H1 (cell line): Measurements from ENCODE around the gene TNFRSF14. TPM values are rescaled to one million over a fixed set of nuclear protein-coding genes. Genes with fewer than 3 reads are reported as not detected.

Experiments used
- CTCF ChIA-PET: fragments of 300-600 bp; sonication (Branson Sonifier 250); formaldehyde crosslinking; loops from one replicate; lab custom pipeline; 2021; ENCODE audit not compliant: partially characterized antibody; lab: Charles Lee
- POLR2A ChIA-PET: fragments of 300-600 bp; sonication (Branson Sonifier 250); formaldehyde crosslinking; loops from one replicate; lab custom pipeline; 2021; ENCODE audit warnings: inconsistent platforms; ENCODE audit not compliant: partially characterized antibody; lab: Charles Lee
- DNase-seq, 2 experiments: peaks; one replicate each; pipeline versions ENCODE4 v3.0.0 to v3.0.0-alpha.2; 2010 to 2022; ENCODE audit warnings: low spot score in 2 of 2, low read depth in 1 of 2, mixed read lengths in 1 of 2
- FAIRE-seq: peaks from 2 replicates; lab custom pipeline; 2011; peaks lifted over from hg19 to GRCh38; lab: Jason Lieb, UNC
- H2AFZ ChIP-seq: 2 replicates; pipeline ENCODE4 v1.8.1; 2012; ENCODE audit warnings: low read length, inconsistent platforms
- H2AK5ac ChIP-seq: 2 replicates; pipeline ENCODE4 v1.6.1; 2013; ENCODE audit warnings: low read depth, low read length
- H2BK120ac ChIP-seq: replicated peaks from 2 replicates; pipeline ENCODE3; 2013; ENCODE audit warnings: low read depth, low read length, inconsistent platforms
- H2BK12ac ChIP-seq: 2 replicates; pipeline ENCODE4 v1.6.1; 2013; ENCODE audit warnings: low read depth, low read length
- H2BK15ac ChIP-seq: 2 replicates; pipeline ENCODE4 v1.6.1; 2013; ENCODE audit warnings: low read length
- H2BK20ac ChIP-seq: 2 replicates; pipeline ENCODE4 v1.6.1; 2013; ENCODE audit warnings: low read length
- H2BK5ac ChIP-seq: 2 replicates; pipeline ENCODE4 v1.6.1; 2013; ENCODE audit warnings: low read depth, low read length
- H3K14ac ChIP-seq: 2 replicates; pipeline ENCODE4 v1.6.1; 2013; ENCODE audit warnings: inconsistent platforms; ENCODE audit not compliant: insufficient read length
- H3K18ac ChIP-seq: 2 replicates; pipeline ENCODE4 v1.6.1; 2013; ENCODE audit warnings: low read length; ENCODE audit errors: extremely low read depth
- H3K23ac ChIP-seq: 2 replicates; pipeline ENCODE4 v1.6.1; 2013; ENCODE audit warnings: inconsistent platforms; ENCODE audit not compliant: insufficient read length
- H3K23me2 ChIP-seq: 2 replicates; pipeline ENCODE4 v1.6.1; 2013; ENCODE audit warnings: low read depth, low read length
- H3K27ac ChIP-seq: 2 replicates; pipeline ENCODE4 v1.6.1; 2011; ENCODE audit warnings: low read depth, low read length, inconsistent platforms
- H3K27me3 ChIP-seq, 4 experiments: replicated peaks in 1 of 4; 1 replicate in 1 of 4; 2 replicates in 3 of 4; pipeline versions ENCODE4 v1.6.1 to v1.8.1; 2011 to 2013; ENCODE audit warnings: low read length in 3 of 4, mild to moderate bottlenecking in 3 of 4, inconsistent platforms in 2 of 4, mixed read lengths in 2 of 4, moderate library complexity in 1 of 4; ENCODE audit not compliant: control insufficient read depth in 3 of 4, insufficient read depth in 3 of 4; ENCODE audit errors: extremely low read depth in 1 of 4
- H3K36me3 ChIP-seq, 4 experiments: 2 replicates each; pipeline versions ENCODE4 v1.6.1 to v1.8.1; 2011 to 2013; ENCODE audit warnings: mild to moderate bottlenecking in 4 of 4, low read length in 3 of 4, moderate library complexity in 2 of 4, control low read depth in 1 of 4, inconsistent platforms in 1 of 4; ENCODE audit not compliant: insufficient read depth in 4 of 4, control insufficient read depth in 2 of 4
- H3K4ac ChIP-seq: replicated peaks from 2 replicates; pipeline ENCODE3; 2013; ENCODE audit warnings: low read length, low read depth, mixed read lengths, inconsistent platforms; ENCODE audit not compliant: insufficient read length
- H3K4me1 ChIP-seq, 4 experiments: replicated peaks in 1 of 4; 1 replicate in 1 of 4; 2 replicates in 3 of 4; pipeline versions ENCODE4 v1.6.1 to v1.8.1; 2011 to 2013; ENCODE audit warnings: low read length in 3 of 4, inconsistent platforms in 2 of 4, mixed read lengths in 1 of 4; ENCODE audit not compliant: insufficient read depth in 4 of 4, control insufficient read depth in 3 of 4
- H3K4me2 ChIP-seq, 2 experiments: 2 replicates each; pipeline versions ENCODE4 v1.6.1 to v1.8.1; 2011 to 2013; ENCODE audit warnings: low read depth in 2 of 2, low read length in 2 of 2, control low read depth in 1 of 2, inconsistent platforms in 1 of 2, mild to moderate bottlenecking in 1 of 2; ENCODE audit not compliant: insufficient read depth in 1 of 2
- H3K4me3 ChIP-seq, 4 experiments: fragments of 200-600, 300-600 bp in 1 of 4; sonication (generic), shearing (Covaris generic), sonication (Bioruptor Twin) in 1 of 4; 2 replicates each; pipeline versions ENCODE4 v1.5.1 to v1.8.1; 2011 to 2016; ENCODE audit warnings: low read length in 4 of 4, low read depth in 3 of 4, control low read depth in 2 of 4, inconsistent platforms in 2 of 4, mild to moderate bottlenecking in 2 of 4, mixed read lengths in 1 of 4, moderate library complexity in 1 of 4; ENCODE audit not compliant: insufficient read depth in 2 of 4; ENCODE audit errors: extremely low read depth in 1 of 4
- H3K56ac ChIP-seq: replicated peaks from 2 replicates; pipeline ENCODE3; 2013; ENCODE audit warnings: low read depth, mild to moderate bottlenecking, mixed read lengths, low read length, inconsistent platforms; ENCODE audit not compliant: insufficient read length
- H3K79me1 ChIP-seq: 2 replicates; pipeline ENCODE4 v1.6.1; 2013; ENCODE audit warnings: low read depth, low read length, control low read depth
- H3K79me2 ChIP-seq, 2 experiments: 2 replicates each; pipeline versions ENCODE4 v1.6.1 to v1.8.1; 2012 to 2013; ENCODE audit warnings: low read length in 2 of 2, mild to moderate bottlenecking in 2 of 2, inconsistent platforms in 1 of 2; ENCODE audit not compliant: insufficient read depth in 2 of 2, control insufficient read depth in 1 of 2
- H3K9ac ChIP-seq, 4 experiments: replicated peaks in 1 of 4; 1 replicate in 1 of 4; 2 replicates in 3 of 4; pipeline versions ENCODE4 v1.6.1 to v1.8.1; 2011 to 2013; ENCODE audit warnings: low read depth in 3 of 4, low read length in 3 of 4, control low read depth in 2 of 4, mild to moderate bottlenecking in 2 of 4, moderate library complexity in 2 of 4, inconsistent platforms in 1 of 4; ENCODE audit errors: extremely low read depth in 1 of 4
- H3K9me3 ChIP-seq, 2 experiments: 2 replicates each; pipeline versions ENCODE4 v1.6.1 to v1.8.1; 2012 to 2013; ENCODE audit warnings: mild to moderate bottlenecking in 2 of 2, moderate library complexity in 2 of 2, control low read depth in 1 of 2, inconsistent platforms in 1 of 2, low read depth in 1 of 2, low read length in 1 of 2, mixed read lengths in 1 of 2; ENCODE audit not compliant: insufficient read depth in 2 of 2
- H4K20me1 ChIP-seq, 2 experiments: replicated peaks in 1 of 2; 2 replicates each; pipeline versions ENCODE3 to v1.8.1; 2011 to 2013; ENCODE audit warnings: inconsistent platforms in 2 of 2, low read length in 2 of 2, mild to moderate bottlenecking in 1 of 2; ENCODE audit not compliant: insufficient read depth in 2 of 2, control insufficient read depth in 1 of 2
- H4K5ac ChIP-seq: 2 replicates; pipeline ENCODE4 v1.6.1; 2013; ENCODE audit warnings: low read length, low read depth, mixed read lengths, inconsistent platforms; ENCODE audit not compliant: insufficient read length
- H4K8ac ChIP-seq: 2 replicates; pipeline ENCODE4 v1.8.0; 2013; ENCODE audit warnings: mild to moderate bottlenecking, moderate library complexity, low read length, inconsistent platforms; ENCODE audit not compliant: insufficient read depth; ENCODE audit errors: extremely low read depth
- H4K91ac ChIP-seq: replicated peaks from 2 replicates; pipeline ENCODE3; 2013; ENCODE audit warnings: low read length, mixed read lengths, inconsistent platforms; ENCODE audit not compliant: insufficient read length
- EP300 ChIP-seq, 2 experiments: IDR thresholded peaks; 1 replicate in 1 of 2; 2 replicates in 1 of 2; pipeline ENCODE4 v1.6.1; 2011 to 2012; ENCODE audit warnings: low read depth in 2 of 2, low read length in 2 of 2, mild to moderate bottlenecking in 2 of 2, borderline replicate concordance in 1 of 2, inconsistent platforms in 1 of 2, moderate library complexity in 1 of 2
- POU5F1 ChIP-seq: IDR thresholded peaks from 2 replicates; pipeline ENCODE4 v1.6.1; 2011; ENCODE audit warnings: low read depth, mild to moderate bottlenecking, low read length, moderate library complexity
- RBBP5 ChIP-seq: IDR thresholded peaks from 2 replicates; pipeline ENCODE4 v1.7.1; 2012; ENCODE audit warnings: low read depth, mild to moderate bottlenecking, inconsistent platforms, low read length, moderate library complexity, borderline replicate concordance
- RNF2 ChIP-seq: fragments of 200-900, 300-1000 bp; sonication (generic); IDR thresholded peaks from 2 replicates; pipeline ENCODE4 v1.7.1; 2016; ENCODE audit warnings: borderline replicate concordance, low read depth, mild to moderate bottlenecking, antibody characterized with exemption, low read length; ENCODE audit not compliant: poor library complexity, severe bottlenecking; ENCODE audit errors: missing control alignments
- SUZ12 ChIP-seq: fragments of 200-600 bp; sonication (generic); IDR thresholded peaks from 2 replicates; pipeline ENCODE4 v1.6.1; 2012; ENCODE audit warnings: mild to moderate bottlenecking, inconsistent platforms, low read length, moderate library complexity, mixed read lengths
- TAF1 ChIP-seq: IDR thresholded peaks from 2 replicates; pipeline ENCODE4 v1.6.1; 2011; ENCODE audit warnings: mild to moderate bottlenecking, low read depth, low read length
- TCF12 ChIP-seq: IDR thresholded peaks from 2 replicates; pipeline ENCODE4 v1.6.1; 2011; ENCODE audit warnings: low read depth, mild to moderate bottlenecking, low read length
- ZNF274 ChIP-seq: IDR thresholded peaks from 2 replicates; pipeline ENCODE4 v1.7.0; 2012; ENCODE audit warnings: low read length, borderline replicate concordance; ENCODE audit errors: extremely low read depth
- WGBS, 2 experiments: shearing (Covaris generic) in 1 of 2; methylation state at CpG; one replicate each; pipeline versions ENCODE4 v1.1.6 to v1.1.7; 2013 to 2015; ENCODE audit warnings: low lambda C conversion rate in 2 of 2, mixed read lengths in 2 of 2, inconsistent platforms in 1 of 2, low coverage in 1 of 2, missing lambda C conversion rate in 1 of 2; ENCODE audit not compliant: insufficient replicate concordance in 2 of 2, insufficient coverage in 1 of 2, insufficient read length in 1 of 2; ENCODE audit errors: extremely low coverage in 1 of 2, missing lambda C conversion rate in 1 of 2; 5-methylcytosine and 5-hydroxymethylcytosine counted together
- polyA plus RNA-seq, 7 experiments: library from polyadenylated mRNA; depleted of rRNA in 3 of 7; stranded (reverse) in 5 of 7; unstranded in 2 of 7; fragments of >200 nt in 5 of 7; fragments of 200-250 nt in 2 of 7; gene quantifications; 1 replicate in 5 of 7; 2 replicates in 1 of 7; 4 replicates in 1 of 7; pipeline versions ENCODE4 v1.2.1 to v1.2.3, GENCODE V29; 2011 to 2013; ENCODE audit warnings: missing spikeins in 2 of 7, mixed read lengths in 2 of 7
- total RNA-seq: library from RNA; stranded (reverse); fragmentation: NEBNext Ultra II Directional; extraction: Animal tissue kit (Norgen Biotek cat#: 25700); gene quantifications from 2 replicates; pipeline ENCODE4 v1.2.1, GENCODE V29; 2021

Gene TNFRSF14
- total and polyA plus RNA-seq, 2 of the 8 experiments (the other 6 are each of a cell fraction or from before 2014, with no cell fraction given), result 0.36 to 0.50 TPM

- H3K56ac ChIP-seq, result no peak overlapping the region
- no peak overlapping the region for H2BK5ac ChIP-seq
- H2BK120ac ChIP-seq, result no peak overlapping the region
- no peak overlapping the region for H2AK5ac ChIP-seq
- H3K4ac ChIP-seq, result no peak overlapping the region
- ChIA-PET POLR2A (no interaction called here), CTCF (no interaction called here)
- no peaks in the 10 kb centered on the region for H3K79me1 ChIP-seq
- no peak overlapping the region for H2BK20ac ChIP-seq
- H4K8ac ChIP-seq, result peak overlapping the region; percentile 51; the same call in 1 of the 2 replicates
- H3K4me2 ChIP-seq, result no peak overlapping the region
- H2BK15ac ChIP-seq, result no peak overlapping the region
- H3K36me3 ChIP-seq, result no peaks in the 10 kb centered on the region
- H3K4me1 ChIP-seq, result peaks cover 0 to 3% (median 0%) of the 10 kb centered on the region in 4 experiments; a peak in 2 of 7 replicates
- H3K9me3 ChIP-seq, result no peaks in the 10 kb centered on the region
- no peak overlapping the region for H3K4me3 ChIP-seq
- FAIRE-seq, result no peak
- peaks cover 0 to 3% (median 0%) of the 10 kb centered on the region in 4 experiments; a peak in 1 of 7 replicates for H3K27me3 ChIP-seq
- no peaks in the 10 kb centered on the region for H3K23me2 ChIP-seq
- peak in 1 of 2 experiments; percentile 35 for DNase-seq
- H3K14ac ChIP-seq, result no peak overlapping the region
- H3K27ac ChIP-seq, result no peak overlapping the region
- no peak overlapping the region for H3K23ac ChIP-seq
- no peak for TF ChIP-seq POU5F1
- no peak for TF ChIP-seq RNF2
- no peak for TF ChIP-seq ZNF274
- TF ChIP-seq EP300 (IDR thresholded peaks at IDR 0.05; ENCODE audit: borderline replicate concordance in 1 of 2, low read depth in 2 of 2, low read length in 2 of 2), result no peak
- no peak for TF ChIP-seq RBBP5
- TF ChIP-seq TAF1, result no peak
- TF ChIP-seq TCF12, result no peak
- no peak for TF ChIP-seq SUZ12
- no peak overlapping the region for H3K9ac ChIP-seq
- no peak overlapping the region for H4K91ac ChIP-seq
- no peaks in the 10 kb centered on the region for H3K79me2 ChIP-seq
- H3K18ac ChIP-seq, result no peak overlapping the region
- no peak overlapping the region for H2AFZ ChIP-seq
- 87% methylated on average over 13 of the region's 13 CpGs; no CpG with 5 or more reads in 1 of the 2 experiments for WGBS, 2 experiments
- no peak overlapping the region for H2BK12ac ChIP-seq
- no peaks in the 10 kb centered on the region for H4K20me1 ChIP-seq
- H4K5ac ChIP-seq, result no peak overlapping the region
These were observed 51.5 kb downstream of the TNFRSF14 start for GRCh38 chr1:2607641-2608091.
